ENCODE measurements around the gene ANKRD6.

GRCh38 chr6:89615882-89616281 lies 182.9 kb downstream of the ANKRD6 start:
- TF ChIP-seq, protein P1, sequence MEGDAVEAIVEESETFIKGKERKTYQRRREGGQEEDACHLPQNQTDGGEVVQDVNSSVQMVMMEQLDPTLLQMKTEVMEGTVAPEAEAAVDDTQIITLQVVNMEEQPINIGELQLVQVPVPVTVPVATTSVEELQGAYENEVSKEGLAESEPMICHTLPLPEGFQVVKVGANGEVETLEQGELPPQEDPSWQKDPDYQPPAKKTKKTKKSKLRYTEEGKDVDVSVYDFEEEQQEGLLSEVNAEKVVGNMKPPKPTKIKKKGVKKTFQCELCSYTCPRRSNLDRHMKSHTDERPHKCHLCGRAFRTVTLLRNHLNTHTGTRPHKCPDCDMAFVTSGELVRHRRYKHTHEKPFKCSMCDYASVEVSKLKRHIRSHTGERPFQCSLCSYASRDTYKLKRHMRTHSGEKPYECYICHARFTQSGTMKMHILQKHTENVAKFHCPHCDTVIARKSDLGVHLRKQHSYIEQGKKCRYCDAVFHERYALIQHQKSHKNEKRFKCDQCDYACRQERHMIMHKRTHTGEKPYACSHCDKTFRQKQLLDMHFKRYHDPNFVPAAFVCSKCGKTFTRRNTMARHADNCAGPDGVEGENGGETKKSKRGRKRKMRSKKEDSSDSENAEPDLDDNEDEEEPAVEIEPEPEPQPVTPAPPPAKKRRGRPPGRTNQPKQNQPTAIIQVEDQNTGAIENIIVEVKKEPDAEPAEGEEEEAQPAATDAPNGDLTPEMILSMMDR (IDR thresholded peaks at IDR 0.05) = no peak
- no peak for TF ChIP-seq EZH2 (IDR thresholded peaks at IDR 0.05; ENCODE audit: borderline replicate concordance, insufficient read depth, low read depth, low read length, poor library complexity, severe bottlenecking)

All from B cell (primary cell).